HUES48 (cell line): ENCODE results near the gene ZNFX1.
"Not testable (repeated sequence)": the region's sequence is repeated elsewhere in the genome, so short reads cannot be mapped to it uniquely, and the experiment has no call there.

ENCODE experiments used
- H3K27ac ChIP-seq: one replicate; pipeline ENCODE4 v1.7.0; 2013; ENCODE audit warnings: low read depth, low read length, inconsistent platforms
- H3K27me3 ChIP-seq: 2 replicates; pipeline ENCODE4 v1.6.1; 2013; ENCODE audit warnings: mild to moderate bottlenecking, low read length; ENCODE audit not compliant: control insufficient read depth, insufficient read depth
- H3K36me3 ChIP-seq: 2 replicates; pipeline ENCODE4 v1.6.1; 2013; ENCODE audit warnings: low read length; ENCODE audit not compliant: control insufficient read depth, insufficient read depth
- H3K4me1 ChIP-seq: 2 replicates; pipeline ENCODE4 v1.6.1; 2013; ENCODE audit warnings: mild to moderate bottlenecking, low read length; ENCODE audit not compliant: control insufficient read depth, insufficient read depth
- H3K4me3 ChIP-seq: 2 replicates; pipeline ENCODE4 v1.5.1; 2013; ENCODE audit warnings: mild to moderate bottlenecking, low read depth, low read length
- H3K9ac ChIP-seq: 2 replicates; pipeline ENCODE4 v1.6.1; 2013; ENCODE audit warnings: mild to moderate bottlenecking, low read depth, low read length, moderate library complexity
- H3K9me3 ChIP-seq: 2 replicates; pipeline ENCODE4 v1.6.1; 2013; ENCODE audit warnings: low read length; ENCODE audit not compliant: control insufficient read depth, insufficient read depth

Gene ZNFX1

GRCh38 chr20:49203746-49204145, 74.1 kb downstream of the ZNFX1 start:
- Histone ChIP-seq H3K27ac (no peak overlapping the region), H3K36me3 (no peaks in the 10 kb centered on the region), H3K27me3 (no peaks in the 10 kb centered on the region), H3K9ac (no peak overlapping the region), H3K9me3 (no peaks in the 10 kb centered on the region), H3K4me1 (no peaks in the 10 kb centered on the region), H3K4me3 (no peak overlapping the region)

- H3K9me3 ChIP-seq: no peaks in the 10 kb centered on the region
- no peak overlapping the region for H3K27ac ChIP-seq
- H3K36me3 ChIP-seq: no peaks in the 10 kb centered on the region
- H3K4me3 ChIP-seq: no peak overlapping the region
- H3K9ac ChIP-seq: no peak overlapping the region
- H3K4me1 ChIP-seq: no peaks in the 10 kb centered on the region
- no peaks in the 10 kb centered on the region for H3K27me3 ChIP-seq
Observed at GRCh38 chr20:49203011-49203410, 74.8 kb downstream of the ZNFX1 start.

- Histone ChIP-seq H3K9ac (no peak overlapping the region), H3K27ac (no peak overlapping the region), H3K36me3 (no peaks in the 10 kb centered on the region), H3K4me1 (no peaks in the 10 kb centered on the region), H3K4me3 (no peak overlapping the region), H3K27me3 (no peaks in the 10 kb centered on the region), H3K9me3 (no peaks in the 10 kb centered on the region)
Observed at GRCh38 chr20:49199729-49200293, 78.0 kb downstream of the ZNFX1 start.

DNA sequence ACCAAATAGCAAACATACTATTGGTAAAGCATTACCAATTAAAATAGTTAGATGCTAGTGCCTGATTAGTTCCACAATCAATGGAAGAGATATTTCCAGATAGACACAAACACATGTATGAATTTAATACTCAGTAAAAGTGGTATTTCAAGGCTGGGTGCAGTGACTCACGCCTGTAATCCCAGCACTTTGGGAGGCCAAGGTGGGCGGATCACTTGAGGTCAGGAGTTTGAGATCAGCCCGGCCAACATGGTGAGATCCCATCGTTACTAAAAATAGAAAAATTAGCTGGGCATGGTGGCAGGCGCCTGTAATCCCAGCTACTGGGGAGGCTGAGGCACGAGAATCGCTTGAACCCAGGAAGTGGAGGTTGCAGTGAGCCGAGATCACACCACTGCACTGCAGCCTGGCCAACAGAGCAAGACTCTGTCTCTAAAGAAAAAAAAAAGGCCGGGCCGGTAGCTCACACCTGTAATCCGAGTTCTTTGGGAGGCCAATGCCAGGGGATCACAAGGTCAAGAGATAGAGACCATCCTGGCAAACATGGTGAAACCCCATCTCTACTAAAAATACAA, 84.8 kb downstream of the ZNFX1 start:
- not testable (repeated sequence) for H3K9ac ChIP-seq, H3K4me3 ChIP-seq, H3K36me3 ChIP-seq, H3K9me3 ChIP-seq, H3K4me1 ChIP-seq, H3K27me3 ChIP-seq, H3K27ac ChIP-seq
